Anterior cingulate cortex (tissue), 58 donors: Measurements from ENCODE around the gene BMAL1.
A peak's percentile ranks its signal among the peaks of the same experiment; 100 is the strongest.

ENCODE experiments used
- DNase-seq, 58 donors: peaks; one replicate each; lab custom pipeline; 2025; lab: John Stamatoyannopoulos, UW

Gene BMAL1

GRCh38 chr11:13260963-13261588, 16.5 kb upstream of the BMAL1 start:
- no peak for DNase-seq

- no peak for DNase-seq
Measured at GRCh38 chr11:13261591-13262061, 16.0 kb upstream of the BMAL1 start.

- no peak for DNase-seq
Measured at GRCh38 chr11:13262096-13262495, 15.5 kb upstream of the BMAL1 start.

GRCh38 chr11:13268791-13269190, 8.8 kb upstream of the BMAL1 start:
- DNase-seq = no peak

GRCh38 chr11:13269775-13270174, 7.8 kb upstream of the BMAL1 start:
- no peak for DNase-seq

- no peak for DNase-seq
Measured at GRCh38 chr11:13271060-13271693, 6.4 kb upstream of the BMAL1 start.

GRCh38 chr11:13276454-13276831, 1.1 kb upstream of the BMAL1 start:
- peak in 1 of 58 donors; percentile 15 for DNase-seq

- peak; percentile 84 to 99 (median 97) for DNase-seq
Measured at GRCh38 chr11:13276832-13277767, 490 bp upstream of the BMAL1 start.

GRCh38 chr11:13278609-13279486, 1.3 kb downstream of the BMAL1 start:
- DNase-seq = peak in 3 of 58 donors; percentile 10 to 55 (median 39)

GRCh38 chr11:13279487-13279834, 1.9 kb downstream of the BMAL1 start:
- no peak for DNase-seq

- no peak for DNase-seq
Measured at GRCh38 chr11:13280092-13280722, 2.6 kb downstream of the BMAL1 start.

GRCh38 chr11:13280777-13281176, 3.2 kb downstream of the BMAL1 start:
- DNase-seq = no peak

- DNase-seq = no peak
Measured at GRCh38 chr11:13283636-13284035, 6.0 kb downstream of the BMAL1 start.

GRCh38 chr11:13284776-13285588, 7.4 kb downstream of the BMAL1 start:
- DNase-seq = no peak

- no peak for DNase-seq
Measured at GRCh38 chr11:13286279-13286821, 8.8 kb downstream of the BMAL1 start.

GRCh38 chr11:13287036-13287435, 9.4 kb downstream of the BMAL1 start:
- no peak for DNase-seq

GRCh38 chr11:13287681-13288080, 10.1 kb downstream of the BMAL1 start:
- no peak for DNase-seq

GRCh38 chr11:13288375-13289029, 10.9 kb downstream of the BMAL1 start:
- DNase-seq = no peak
